PFSK-1 (cell line): ENCODE measurements around the gene AK8.

Experiments
- POLR2AphosphoS5 ChIP-seq: IDR thresholded peaks from 2 replicates; pipeline ENCODE4 v1.6.1; 2012; ENCODE audit warnings: low read depth, mild to moderate bottlenecking, control low read depth, low read length, moderate library complexity
- TAF1 ChIP-seq: IDR thresholded peaks from 2 replicates; pipeline ENCODE4 v1.6.1; 2012; ENCODE audit warnings: low read length, control low read depth, borderline replicate concordance; ENCODE audit not compliant: insufficient read depth
- TF ChIP-seq, protein P1 (sequence below), 2 experiments: IDR thresholded peaks; 2 replicates each; pipeline versions ENCODE4 v1.6.1 to v1.8.0; 2011 to 2012; ENCODE audit warnings: low read depth in 2 of 2, low read length in 2 of 2, control low read depth in 1 of 2, inconsistent platforms in 1 of 2, mild to moderate bottlenecking in 1 of 2, moderate library complexity in 1 of 2; ENCODE audit not compliant: insufficient read depth in 1 of 2

GRCh38 chr9:132763574-132763973, 114.5 kb downstream of the AK8 start:
- TF ChIP-seq POLR2AphosphoS5 (no peak), TAF1 (no peak)
- TF ChIP-seq, protein P1, sequence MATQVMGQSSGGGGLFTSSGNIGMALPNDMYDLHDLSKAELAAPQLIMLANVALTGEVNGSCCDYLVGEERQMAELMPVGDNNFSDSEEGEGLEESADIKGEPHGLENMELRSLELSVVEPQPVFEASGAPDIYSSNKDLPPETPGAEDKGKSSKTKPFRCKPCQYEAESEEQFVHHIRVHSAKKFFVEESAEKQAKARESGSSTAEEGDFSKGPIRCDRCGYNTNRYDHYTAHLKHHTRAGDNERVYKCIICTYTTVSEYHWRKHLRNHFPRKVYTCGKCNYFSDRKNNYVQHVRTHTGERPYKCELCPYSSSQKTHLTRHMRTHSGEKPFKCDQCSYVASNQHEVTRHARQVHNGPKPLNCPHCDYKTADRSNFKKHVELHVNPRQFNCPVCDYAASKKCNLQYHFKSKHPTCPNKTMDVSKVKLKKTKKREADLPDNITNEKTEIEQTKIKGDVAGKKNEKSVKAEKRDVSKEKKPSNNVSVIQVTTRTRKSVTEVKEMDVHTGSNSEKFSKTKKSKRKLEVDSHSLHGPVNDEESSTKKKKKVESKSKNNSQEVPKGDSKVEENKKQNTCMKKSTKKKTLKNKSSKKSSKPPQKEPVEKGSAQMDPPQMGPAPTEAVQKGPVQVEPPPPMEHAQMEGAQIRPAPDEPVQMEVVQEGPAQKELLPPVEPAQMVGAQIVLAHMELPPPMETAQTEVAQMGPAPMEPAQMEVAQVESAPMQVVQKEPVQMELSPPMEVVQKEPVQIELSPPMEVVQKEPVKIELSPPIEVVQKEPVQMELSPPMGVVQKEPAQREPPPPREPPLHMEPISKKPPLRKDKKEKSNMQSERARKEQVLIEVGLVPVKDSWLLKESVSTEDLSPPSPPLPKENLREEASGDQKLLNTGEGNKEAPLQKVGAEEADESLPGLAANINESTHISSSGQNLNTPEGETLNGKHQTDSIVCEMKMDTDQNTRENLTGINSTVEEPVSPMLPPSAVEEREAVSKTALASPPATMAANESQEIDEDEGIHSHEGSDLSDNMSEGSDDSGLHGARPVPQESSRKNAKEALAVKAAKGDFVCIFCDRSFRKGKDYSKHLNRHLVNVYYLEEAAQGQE (IDR thresholded peaks at IDR 0.05; ENCODE audit: insufficient read depth in 1 of 2, low read depth in 2 of 2, low read length in 2 of 2), result no peak
